Neural cell (in vitro differentiated cells): ENCODE data around the gene SRI. TPM values are rescaled to one million over a fixed set of nuclear protein-coding genes. Genes with fewer than 3 reads are reported as not detected.

Source experiments
- H2AFZ ChIP-seq: fragments of 200-600, 300-800 bp; sonication (generic), shearing (Covaris generic); 2 replicates; pipeline ENCODE4 v1.6.0; 2014; ENCODE audit warnings: low read depth, mild to moderate bottlenecking, antibody characterized with exemption, low read length, moderate library complexity
- H3F3A ChIP-seq: fragments of 200-600 bp; shearing (Covaris generic); 2 replicates; pipeline ENCODE4 v1.6.1; 2016; ENCODE audit warnings: mild to moderate bottlenecking, moderate library complexity, mixed read lengths, antibody characterized with exemption, low read length; ENCODE audit not compliant: insufficient read depth, poor library complexity, severe bottlenecking
- H3K27ac ChIP-seq: fragments of 200-600, 300-800 bp; sonication (generic), shearing (Covaris generic); 2 replicates; pipeline ENCODE4 v1.5.1; 2014; ENCODE audit warnings: mild to moderate bottlenecking, low read length, moderate library complexity
- H3K27me3 ChIP-seq: fragments of 300-800, 200-600 bp; sonication (generic), shearing (Covaris generic); 2 replicates; pipeline ENCODE4 v1.6.0; 2014; ENCODE audit warnings: mild to moderate bottlenecking, low read depth, low read length, moderate library complexity; ENCODE audit not compliant: insufficient read depth
- H3K36me3 ChIP-seq: fragments of 300-800, 200-600 bp; sonication (generic), shearing (Covaris generic); 2 replicates; pipeline ENCODE4 v1.5.1; 2014; ENCODE audit warnings: mild to moderate bottlenecking, antibody characterized with exemption, low read length, moderate library complexity; ENCODE audit not compliant: insufficient read depth
- H3K4me2 ChIP-seq: fragments of 300-800, 200-600 bp; sonication (generic), shearing (Covaris generic); 2 replicates; pipeline ENCODE4 v1.6.0; 2014; ENCODE audit warnings: mild to moderate bottlenecking, low read length
- H3K4me3 ChIP-seq: fragments of 300-800, 200-600 bp; sonication (generic), shearing (Covaris generic); 2 replicates; pipeline ENCODE4 v1.5.1; 2014; ENCODE audit warnings: mild to moderate bottlenecking, low read length, moderate library complexity
- H3K79me2 ChIP-seq: fragments of 200-600 bp; shearing (Covaris generic); replicated peaks from 2 replicates; pipeline ENCODE4 v1.6.0; 2014; ENCODE audit warnings: mild to moderate bottlenecking, low read length, moderate library complexity; ENCODE audit not compliant: insufficient read depth
- H3K9ac ChIP-seq: fragments of 300-800, 200-600 bp; sonication (generic), shearing (Covaris generic); 2 replicates; pipeline ENCODE4 v1.6.1; 2016; ENCODE audit warnings: mild to moderate bottlenecking, low read length, mixed read lengths
- H3K9me2 ChIP-seq: fragments of 200-600 bp; shearing (Covaris generic); 2 replicates; pipeline ENCODE4 v1.6.1; 2016; ENCODE audit warnings: mild to moderate bottlenecking, low read length, mixed read lengths; ENCODE audit not compliant: insufficient read depth
- H3K9me3 ChIP-seq: fragments of 200-600, 300-800 bp; sonication (generic), shearing (Covaris generic); 2 replicates; pipeline ENCODE4 v1.6.1; 2016; ENCODE audit warnings: mild to moderate bottlenecking, mixed run types, low read length, moderate library complexity, mixed read lengths
- H4K20me1 ChIP-seq: fragments of 200-600 bp; shearing (Covaris generic); 2 replicates; pipeline ENCODE4 v1.6.1; 2016; ENCODE audit warnings: mild to moderate bottlenecking, mixed run types; ENCODE audit not compliant: insufficient read depth
- CTCF ChIP-seq: fragments of 450-650 bp; IDR thresholded peaks from 2 replicates; pipeline ENCODE4 v1.5.1; 2014; ENCODE audit warnings: antibody characterized with exemption, mild to moderate bottlenecking, moderate library complexity; ENCODE audit not compliant: poor library complexity, severe bottlenecking
- EP300 ChIP-seq: fragments of 450-650 bp; conservative IDR thresholded peaks from 2 replicates; pipeline ENCODE4 v1.6.1; 2014; ENCODE audit warnings: antibody characterized with exemption, mild to moderate bottlenecking, moderate library complexity; ENCODE audit not compliant: poor library complexity, severe bottlenecking
- EZH2 ChIP-seq: fragments of 200-600, 300-800 bp; shearing (Covaris generic), sonication (generic); IDR thresholded peaks from 2 replicates; pipeline ENCODE4 v1.6.1; 2014; ENCODE audit warnings: antibody characterized with exemption, low read length, borderline replicate concordance, mild to moderate bottlenecking; ENCODE audit not compliant: insufficient read depth, poor library complexity, severe bottlenecking
- MXI1 ChIP-seq: fragments of 450-650 bp; conservative IDR thresholded peaks from 2 replicates; pipeline ENCODE4 v1.6.1; 2014; ENCODE audit warnings: antibody characterized with exemption, mild to moderate bottlenecking; ENCODE audit not compliant: poor library complexity, severe bottlenecking
- POLR2AphosphoS5 ChIP-seq: IDR thresholded peaks from 2 replicates; pipeline ENCODE4 v1.6.1; 2012
- RAD21 ChIP-seq: fragments of 450-650 bp; conservative IDR thresholded peaks from 2 replicates; pipeline ENCODE4 v1.6.1; 2014; ENCODE audit warnings: antibody characterized with exemption, mild to moderate bottlenecking, moderate library complexity
- REST ChIP-seq: IDR thresholded peaks from 2 replicates; pipeline ENCODE4 v1.6.1; 2012; ENCODE audit warnings: borderline replicate concordance
- SMC3 ChIP-seq: fragments of 450-650 bp; conservative IDR thresholded peaks from 2 replicates; pipeline ENCODE4 v1.6.1; 2014; ENCODE audit warnings: antibody characterized with exemption, mild to moderate bottlenecking, moderate library complexity; ENCODE audit not compliant: poor library complexity
- TAF1 ChIP-seq: IDR thresholded peaks from 2 replicates; pipeline ENCODE4 v1.6.1; 2012; ENCODE audit warnings: low read depth
- polyA plus RNA-seq: library from polyadenylated mRNA; depleted of rRNA; stranded (reverse); fragments of >200 nt; gene quantifications from 2 replicates; pipeline ENCODE4 v1.2.3, GENCODE V29; 2014

SRI gene
- polyA plus RNA-seq, 1 donor from 2014 or later = 97.2 TPM

- TF ChIP-seq EZH2 (no peak), MXI1 (no peak), CTCF (no peak), RAD21 (no peak), EP300 (no peak), REST (no peak), TAF1 (no peak), POLR2AphosphoS5 (no peak), SMC3 (no peak)
- no peaks in the 10 kb centered on the region for H3K27me3 ChIP-seq
- H2AFZ ChIP-seq = no peak overlapping the region
- H3K27ac ChIP-seq = no peak overlapping the region
- H3K9me3 ChIP-seq = no peaks in the 10 kb centered on the region
- H3K4me3 ChIP-seq = no peak overlapping the region
- no peaks in the 10 kb centered on the region for H3F3A ChIP-seq
- H3K4me2 ChIP-seq = no peak overlapping the region
- H3K9me2 ChIP-seq = no peaks in the 10 kb centered on the region
- no peak overlapping the region for H3K9ac ChIP-seq
- H3K36me3 ChIP-seq = no peaks in the 10 kb centered on the region
- H4K20me1 ChIP-seq = no peaks in the 10 kb centered on the region
- H3K79me2 ChIP-seq = no peaks in the 10 kb centered on the region
Observed at GRCh38 chr7:88183051-88183450, 36.8 kb downstream of the SRI start.

- TF ChIP-seq TAF1 (no peak), EZH2 (no peak), REST (no peak), POLR2AphosphoS5 (no peak), CTCF (no peak), SMC3 (no peak), EP300 (no peak), MXI1 (no peak), RAD21 (no peak)
- H3K9me3 ChIP-seq = no peaks in the 10 kb centered on the region
Observed at GRCh38 chr7:88176190-88176589, 43.6 kb downstream of the SRI start.

More at GRCh38 chr7:88176190-88176589, 43.6 kb downstream of the SRI start:
- H3K4me3 ChIP-seq = no peak overlapping the region
- no peaks in the 10 kb centered on the region for H3K9me2 ChIP-seq
- H4K20me1 ChIP-seq = no peaks in the 10 kb centered on the region
- H3K36me3 ChIP-seq = no peaks in the 10 kb centered on the region
- H3K4me2 ChIP-seq = no peak overlapping the region
- no peaks in the 10 kb centered on the region for H3F3A ChIP-seq
- no peak overlapping the region for H3K27ac ChIP-seq
- H3K27me3 ChIP-seq = no peaks in the 10 kb centered on the region
- no peak overlapping the region for H3K9ac ChIP-seq
- H2AFZ ChIP-seq = no peak overlapping the region
- no peaks in the 10 kb centered on the region for H3K79me2 ChIP-seq
